TTC549 (cell line): Measurements from ENCODE around the gene DMPK.

Source experiments
- FAIRE-seq: peaks from 2 replicates; lab custom pipeline; 2012; peaks lifted over from hg19 to GRCh38; lab: Jason Lieb, UNC

DMPK gene

GRCh38 chr19:45782162-45782691 is at the start of gene DMPK:
DMPK (minus strand) TSS chr19:45782490; CDS start chr19:45782352, 138 bp downstream.
- no peak for FAIRE-seq

GRCh38 chr19:45828945-45829344 is 46.7 kb upstream of the DMPK start:
- FAIRE-seq = no peak

- FAIRE-seq = no peak
Measured at GRCh38 chr19:45828523-45828922, 46.2 kb upstream of the DMPK start.

- FAIRE-seq = no peak
Measured at GRCh38 chr19:45827459-45828093, 45.3 kb upstream of the DMPK start.

- no peak for FAIRE-seq
Measured at GRCh38 chr19:45826934-45827333, 44.6 kb upstream of the DMPK start.

GRCh38 chr19:45825917-45826893 is 43.9 kb upstream of the DMPK start:
- FAIRE-seq = no peak

GRCh38 chr19:45825263-45825605 is 42.9 kb upstream of the DMPK start:
- no peak for FAIRE-seq

GRCh38 chr19:45824531-45825262 is 42.4 kb upstream of the DMPK start:
- no peak for FAIRE-seq

- no peak for FAIRE-seq
Measured at GRCh38 chr19:45824041-45824471, 41.8 kb upstream of the DMPK start.

- FAIRE-seq = no peak
Measured at GRCh38 chr19:45823182-45823581, 40.9 kb upstream of the DMPK start.

- no peak for FAIRE-seq
Measured at GRCh38 chr19:45822716-45823115, 40.4 kb upstream of the DMPK start.

- no peak for FAIRE-seq
Measured at GRCh38 chr19:45821570-45821969, 39.3 kb upstream of the DMPK start.

GRCh38 chr19:45821103-45821521 is 38.8 kb upstream of the DMPK start:
- no peak for FAIRE-seq

GRCh38 chr19:45820413-45821102 is 38.3 kb upstream of the DMPK start:
- no peak for FAIRE-seq

GRCh38 chr19:45819769-45820168 is 37.5 kb upstream of the DMPK start:
- FAIRE-seq = no peak

- no peak for FAIRE-seq
Measured at GRCh38 chr19:45817725-45818301, 35.5 kb upstream of the DMPK start.

GRCh38 chr19:45817010-45817724 is 34.9 kb upstream of the DMPK start:
- FAIRE-seq = peak; percentile 93

- FAIRE-seq = no peak
Measured at GRCh38 chr19:45816236-45817009, 34.1 kb upstream of the DMPK start.

- FAIRE-seq = no peak
Measured at GRCh38 chr19:45815481-45816216, 33.4 kb upstream of the DMPK start.
